Body of pancreas (tissue), 4 donors: ENCODE measurements around the gene RNF225. TPM values are rescaled to one million over a fixed set of nuclear protein-coding genes. Genes with fewer than 3 reads are reported as not detected.

ENCODE experiments used
- ATAC-seq: fragments of 150-250 bp; one replicate; pipeline ENCODE4 v1.9.1; 2016
- DNase-seq, 4 donors: peaks; one replicate each; pipeline ENCODE4 v3.0.0-alpha.2; 2019
- H3K27ac ChIP-seq, 4 donors: fragments of 200-600 bp; sonication (generic); 1 replicate in 3 of 4; 2 replicates in 1 of 4; pipeline versions ENCODE4 v1.5.1 to v1.6.1; 2016 to 2019; ENCODE audit warnings: mild to moderate bottlenecking in 1 of 4, mixed read lengths in 1 of 4, moderate library complexity in 1 of 4
- H3K27me3 ChIP-seq, 2 donors: fragments of 200-600 bp; sonication (generic); one replicate each; pipeline ENCODE4 v1.6.0; 2016; ENCODE audit warnings: mild to moderate bottlenecking in 1 of 2
- H3K36me3 ChIP-seq, 2 donors: fragments of 200-600 bp; sonication (generic); replicated peaks in 1 of 2; 2 replicates each; pipeline ENCODE4 v1.5.1; 2016; ENCODE audit warnings: low read depth in 2 of 2; ENCODE audit not compliant: insufficient read depth in 1 of 2
- H3K4me1 ChIP-seq: fragments of 200-600 bp; sonication (generic); one replicate; pipeline ENCODE4 v1.6.0; 2016
- H3K4me3 ChIP-seq, 2 donors: fragments of 200-600 bp; sonication (generic); 1 replicate in 1 of 2; 2 replicates in 1 of 2; pipeline ENCODE4 v1.5.1; 2016 to 2019
- H3K9me3 ChIP-seq, 3 donors: fragments of 200-600 bp; sonication (generic); 1 replicate in 2 of 3; 2 replicates in 1 of 3; pipeline ENCODE4 v1.5.1; 2016
- POLR2A ChIP-seq, 3 donors: fragments of 450-650 bp; IDR thresholded peaks; one replicate each; pipeline ENCODE4 v1.6.1; 2016; ENCODE audit warnings: antibody characterized with exemption in 3 of 3, mild to moderate bottlenecking in 2 of 3
- WGBS, 2 donors: methylation state at CpG; one replicate each; pipeline ENCODE4 v1.1.5; 2017; 5-methylcytosine and 5-hydroxymethylcytosine counted together
- intact Hi-C: fragments of 100-400 bp; cut with DNase I; formaldehyde crosslinking; loops from one replicate; pipeline ENCODE4 v1.15.1; 2023
- total RNA-seq, 2 donors: library from RNA; depleted of rRNA; stranded (reverse); fragments of >200 nt; gene quantifications; one replicate each; pipeline ENCODE4 v1.1.0, GENCODE V29; 2016
- TF ChIP-seq, protein P1 (sequence below), 7 experiments: fragments of 450-650 bp in 4 of 7; fragments of 200-600 bp in 3 of 7; sonication (generic) in 3 of 7; IDR thresholded peaks; one replicate each; pipeline ENCODE4 v1.5.1; 2016 to 2019; ENCODE audit warnings: antibody characterized with exemption in 7 of 7

The RNF225 gene
- total RNA-seq, 2 donors from 2014 or later = not detected

DNA sequence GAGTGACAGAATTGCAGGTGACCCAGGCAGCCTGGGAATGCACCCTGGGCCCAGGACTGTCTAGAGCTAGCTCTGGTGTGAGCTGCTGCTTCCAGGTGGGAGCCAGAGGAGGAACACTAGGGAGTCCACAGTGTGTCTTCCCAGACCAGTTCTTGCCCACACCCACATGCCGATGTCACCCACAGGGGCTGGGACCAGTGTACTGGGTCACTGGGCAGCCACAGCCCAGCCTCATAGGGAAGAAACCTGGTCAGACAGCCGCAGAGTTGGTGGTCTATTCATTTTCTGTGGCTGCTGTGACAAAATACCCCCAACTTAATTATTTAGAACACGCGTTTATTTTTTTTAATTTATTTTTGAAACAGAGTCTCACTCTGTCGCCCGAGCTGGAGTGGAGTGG lies 3.1 kb downstream of the RNF225 start:
- WGBS, 2 donors = 90 to 96% methylated on average over 6 of the region's 6 CpGs

DNA sequence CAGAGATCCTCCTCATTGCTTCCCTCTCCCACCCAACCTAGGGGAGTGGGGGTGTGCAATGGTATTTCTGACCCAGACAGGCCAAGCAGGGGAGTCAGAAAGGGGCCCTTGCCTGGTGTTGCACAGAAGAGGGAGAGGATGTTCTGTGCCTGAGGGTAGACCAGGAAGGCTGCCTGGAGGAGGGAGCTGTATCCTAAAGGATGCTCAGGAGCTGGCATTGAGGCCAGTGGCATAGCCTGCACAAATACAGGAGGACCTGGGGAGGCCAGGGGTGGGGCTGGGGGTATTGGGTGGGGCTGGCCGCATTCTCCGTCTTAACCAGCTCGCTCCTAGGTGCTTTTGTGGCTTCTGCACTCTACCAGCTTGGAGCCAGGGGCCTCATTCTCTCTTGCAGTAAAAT lies 4.4 kb downstream of the RNF225 start:
- H3K36me3 ChIP-seq = no peaks in the 10 kb centered on the region
- no peak for DNase-seq
- H3K9me3 ChIP-seq = no peaks in the 10 kb centered on the region
- 96% methylated on average over 3 of the region's 3 CpGs; no CpG with 5 or more reads in 1 of the 2 donors for WGBS, 2 donors
- intact Hi-C loops = no loop called here
- no peak overlapping the region for H3K27ac ChIP-seq
- H3K27me3 ChIP-seq = no peaks in the 10 kb centered on the region
- no peak for ATAC-seq
- no peak for TF ChIP-seq POLR2A (IDR thresholded peaks at IDR 0.05)
- TF ChIP-seq, protein P1, sequence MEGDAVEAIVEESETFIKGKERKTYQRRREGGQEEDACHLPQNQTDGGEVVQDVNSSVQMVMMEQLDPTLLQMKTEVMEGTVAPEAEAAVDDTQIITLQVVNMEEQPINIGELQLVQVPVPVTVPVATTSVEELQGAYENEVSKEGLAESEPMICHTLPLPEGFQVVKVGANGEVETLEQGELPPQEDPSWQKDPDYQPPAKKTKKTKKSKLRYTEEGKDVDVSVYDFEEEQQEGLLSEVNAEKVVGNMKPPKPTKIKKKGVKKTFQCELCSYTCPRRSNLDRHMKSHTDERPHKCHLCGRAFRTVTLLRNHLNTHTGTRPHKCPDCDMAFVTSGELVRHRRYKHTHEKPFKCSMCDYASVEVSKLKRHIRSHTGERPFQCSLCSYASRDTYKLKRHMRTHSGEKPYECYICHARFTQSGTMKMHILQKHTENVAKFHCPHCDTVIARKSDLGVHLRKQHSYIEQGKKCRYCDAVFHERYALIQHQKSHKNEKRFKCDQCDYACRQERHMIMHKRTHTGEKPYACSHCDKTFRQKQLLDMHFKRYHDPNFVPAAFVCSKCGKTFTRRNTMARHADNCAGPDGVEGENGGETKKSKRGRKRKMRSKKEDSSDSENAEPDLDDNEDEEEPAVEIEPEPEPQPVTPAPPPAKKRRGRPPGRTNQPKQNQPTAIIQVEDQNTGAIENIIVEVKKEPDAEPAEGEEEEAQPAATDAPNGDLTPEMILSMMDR (IDR thresholded peaks at IDR 0.05) = no peak
- no peak overlapping the region for H3K4me3 ChIP-seq
- H3K4me1 ChIP-seq = peaks cover 26% of the 10 kb centered on the region

More for the DNA sequence above, 3.1 kb downstream of the RNF225 start:
- H3K9me3 ChIP-seq = no peaks in the 10 kb centered on the region
- no peaks in the 10 kb centered on the region for H3K27me3 ChIP-seq
- DNase-seq (no peak), ATAC-seq (no peak)
- H3K27ac ChIP-seq = no peak overlapping the region
- intact Hi-C loops = no loop called here
- TF ChIP-seq, protein P1 (IDR thresholded peaks at IDR 0.05) = no peak
- TF ChIP-seq POLR2A (IDR thresholded peaks at IDR 0.05) = no peak
- peaks cover 26% of the 10 kb centered on the region for H3K4me1 ChIP-seq
- H3K4me3 ChIP-seq = no peak overlapping the region
- peaks cover 7 to 10% of the 10 kb centered on the region in 2 donors for H3K36me3 ChIP-seq

DNA sequence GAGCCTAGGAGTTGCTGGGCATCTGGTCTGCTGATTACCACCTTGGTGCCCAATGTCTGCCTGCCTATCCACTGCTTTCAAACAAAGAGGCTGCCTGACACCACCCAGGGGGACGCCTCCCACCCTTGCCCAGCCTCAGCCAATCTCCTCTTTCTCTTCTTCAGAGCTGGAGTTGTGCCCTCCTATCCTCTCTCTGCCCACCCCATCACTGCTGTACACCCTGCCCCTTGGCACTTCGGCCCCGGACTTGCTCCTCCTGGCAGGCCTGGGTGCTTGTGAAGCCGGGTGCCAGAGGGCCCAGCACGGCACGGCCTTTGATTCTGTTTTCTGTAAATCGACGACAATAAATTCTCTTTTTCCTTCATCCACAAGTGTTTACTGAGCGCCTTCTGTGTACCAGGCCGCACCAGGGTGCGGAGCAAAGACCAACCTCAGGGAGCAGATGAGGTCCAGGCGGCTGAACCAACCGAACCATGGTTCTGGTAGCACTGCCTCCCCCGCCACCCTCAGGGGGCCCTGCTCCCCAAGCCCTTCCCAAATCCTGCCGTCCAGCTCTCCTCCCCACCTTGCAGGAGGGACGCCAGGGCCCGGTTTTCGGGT lies 5.0 kb downstream of the RNF225 start:
- intact Hi-C loops = no loop called here
- Histone ChIP-seq H3K4me1 (peaks cover 23% of the 10 kb centered on the region), H3K27me3 (no peaks in the 10 kb centered on the region), H3K9me3 (no peaks in the 10 kb centered on the region), H3K4me3 (peak overlapping the region; percentile 2 to 13), H3K27ac (no peak overlapping the region), H3K36me3 (no peaks in the 10 kb centered on the region)
- ATAC-seq (no peak), DNase-seq (no peak)
- TF ChIP-seq POLR2A (IDR thresholded peaks at IDR 0.05) = no peak
- TF ChIP-seq, protein P1 (IDR thresholded peaks at IDR 0.05) = no peak
- 40 to 58% methylated on average over 14 to 18 of the region's 18 CpGs for WGBS, 2 donors

DNA sequence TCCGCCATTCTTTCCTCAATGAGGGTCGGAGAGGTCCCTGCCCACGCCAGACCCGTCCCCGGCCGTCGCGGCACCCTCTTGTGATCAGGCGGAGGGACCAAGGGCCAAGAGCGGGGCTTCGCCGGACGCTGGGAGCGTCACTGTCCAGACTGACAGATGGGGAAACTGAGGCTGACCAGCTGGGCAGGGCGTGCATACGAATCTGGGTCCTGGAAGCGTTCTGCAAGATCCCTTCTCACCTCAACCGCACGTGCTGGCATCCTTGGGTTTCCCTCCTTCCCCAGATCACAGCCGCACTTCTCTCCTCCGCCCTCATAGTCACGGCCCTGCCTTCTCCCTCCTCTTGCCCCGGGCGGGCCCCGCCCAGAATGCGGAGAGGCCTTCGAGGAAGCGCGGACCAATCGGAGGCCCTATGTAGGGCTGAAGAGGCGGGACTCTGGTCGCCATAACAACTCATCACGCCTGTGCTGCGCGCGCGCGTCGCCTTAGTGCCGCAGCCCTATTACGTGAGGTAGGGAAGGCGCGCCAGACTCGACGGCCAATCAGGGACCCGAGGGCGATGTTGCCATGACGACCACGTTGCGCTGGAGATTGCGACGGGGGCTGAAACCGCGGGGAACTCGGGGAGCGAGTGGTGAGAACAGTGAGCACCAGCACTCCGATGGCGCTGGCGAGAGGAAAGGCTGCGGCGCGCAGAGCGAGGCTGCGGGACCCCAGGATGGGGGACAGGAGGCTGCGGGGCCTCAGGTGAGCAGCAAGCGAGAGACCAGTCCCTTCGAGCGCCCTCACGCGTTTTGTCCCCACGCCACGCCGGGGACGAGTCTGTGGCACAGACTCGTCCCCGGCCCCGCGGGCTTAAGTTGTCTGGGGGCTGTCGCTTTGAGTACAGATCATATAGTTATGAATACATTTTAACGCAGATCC lies 5.7 kb downstream of the RNF225 start:
- peak; percentile 62 to 88 (median 86) for TF ChIP-seq POLR2A (IDR thresholded peaks at IDR 0.05)
- TF ChIP-seq, protein P1 (IDR thresholded peaks at IDR 0.05) = no peak
- peak; percentile 100 for ATAC-seq
- no peaks in the 10 kb centered on the region for H3K36me3 ChIP-seq
- WGBS, 2 donors = 1 to 3% methylated on average over 42 to 80 of the region's 80 CpGs
- peak overlapping the region in 3 of 4 donors; percentile 31 to 85 (median 71) for H3K27ac ChIP-seq
- intact Hi-C loops = no loop called here
- peaks cover 16% of the 10 kb centered on the region for H3K4me1 ChIP-seq
- no peaks in the 10 kb centered on the region for H3K27me3 ChIP-seq
- no peaks in the 10 kb centered on the region for H3K9me3 ChIP-seq
- peak overlapping the region; percentile 2 to 16 for H3K4me3 ChIP-seq
- DNase-seq = peak; percentile 99 to 100 (median 100)
